Measurements from ENCODE around the gene NFAM1.
A peak's percentile ranks its signal among the peaks of the same experiment; 100 is the strongest.

NFAM1 gene

DNA sequence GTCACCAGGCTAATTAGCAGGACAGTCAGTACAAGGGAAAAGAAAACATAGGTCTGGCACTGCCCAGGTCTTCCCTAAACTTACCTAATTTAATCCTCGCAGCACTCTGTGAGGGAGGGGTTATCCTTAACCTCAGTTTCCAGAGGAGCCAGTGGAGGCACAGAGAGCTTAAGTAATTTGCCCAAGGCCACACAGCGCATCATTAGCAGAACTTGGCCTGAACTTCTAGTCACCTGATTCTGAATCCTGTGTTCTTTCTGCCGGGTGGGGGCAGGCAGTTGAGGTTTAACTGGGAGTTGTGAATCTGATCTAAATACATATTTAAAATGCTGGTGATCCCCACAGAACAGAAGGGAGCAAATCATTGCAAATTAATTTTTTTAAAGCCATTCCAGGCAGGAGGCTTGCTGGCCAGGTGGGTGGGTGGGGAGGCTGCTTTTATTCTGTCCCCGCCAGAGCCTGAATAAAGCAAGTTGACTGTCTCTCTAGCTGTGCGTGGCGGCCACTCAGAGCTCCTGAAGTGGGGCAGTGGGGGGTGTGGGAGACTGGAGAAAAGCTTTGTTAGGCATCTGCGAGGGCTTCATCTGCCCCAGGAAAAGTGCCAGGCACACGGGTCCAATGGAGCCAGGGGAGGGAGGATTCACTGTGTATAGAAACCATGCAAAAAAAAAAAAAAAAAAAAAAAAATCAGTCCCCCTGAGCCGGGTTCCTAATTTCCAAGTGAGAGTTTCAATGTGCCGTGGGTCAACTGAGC lies 66.1 kb downstream of the NFAM1 start:
- peaks cover 33% of the 10 kb centered on the region for H3K4me1 Mint-ChIP-seq
- DNase-seq (no peak), ATAC-seq (no peak)
- no peaks in the 10 kb centered on the region for H3K9me3 Mint-ChIP-seq
- H3K4me3 Mint-ChIP-seq: no peak overlapping the region
- peaks cover 69% of the 10 kb centered on the region for H3K27me3 Mint-ChIP-seq
- H3K27ac Mint-ChIP-seq: no peak overlapping the region

GRCh38 chr22:42365111-42365865 lies 66.9 kb downstream of the NFAM1 start:
- ATAC-seq (no peak), DNase-seq (no peak)
- H3K27ac Mint-ChIP-seq: no peak overlapping the region
- no peaks in the 10 kb centered on the region for H3K9me3 Mint-ChIP-seq
- peaks cover 69% of the 10 kb centered on the region for H3K27me3 Mint-ChIP-seq
- H3K4me1 Mint-ChIP-seq: peaks cover 33% of the 10 kb centered on the region
- no peak overlapping the region for H3K4me3 Mint-ChIP-seq

GRCh38 chr22:42364604-42365110 lies 67.5 kb downstream of the NFAM1 start:
- no peak for DNase-seq
- no peak overlapping the region for H3K4me3 Mint-ChIP-seq

DNA sequence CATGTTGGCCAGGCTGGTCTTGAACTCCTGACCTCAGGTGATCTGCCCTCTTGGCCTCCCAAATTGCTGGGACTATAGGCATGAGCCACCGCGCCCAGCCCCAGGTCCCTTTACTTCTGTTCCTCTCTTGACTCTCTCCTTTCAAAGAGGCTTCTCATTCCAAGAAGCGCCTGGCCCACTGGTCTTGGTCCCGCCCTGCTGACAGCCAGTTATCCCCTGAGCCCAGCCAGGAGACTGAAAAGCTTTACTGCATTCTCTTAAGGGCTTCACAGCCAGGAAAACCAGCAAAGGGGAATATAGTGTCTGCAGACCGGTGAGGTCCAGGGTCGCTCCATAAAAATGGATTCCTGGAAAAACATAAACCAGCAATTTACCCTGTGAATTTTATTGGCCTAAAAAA lies 68.3 kb downstream of the NFAM1 start:
- Mint-ChIP-seq H3K27ac (no peak overlapping the region), H3K27me3 (peaks cover 69% of the 10 kb centered on the region), H3K9me3 (no peaks in the 10 kb centered on the region), H3K4me1 (peaks cover 26% of the 10 kb centered on the region), H3K4me3 (no peak overlapping the region)
- ATAC-seq (no peak), DNase-seq (no peak)

More at GRCh38 chr22:42364604-42365110, 67.5 kb downstream of the NFAM1 start:
- ATAC-seq: no peak
- Mint-ChIP-seq H3K9me3 (no peaks in the 10 kb centered on the region), H3K27ac (no peak overlapping the region), H3K4me1 (peaks cover 29% of the 10 kb centered on the region), H3K27me3 (peaks cover 69% of the 10 kb centered on the region)

DNA sequence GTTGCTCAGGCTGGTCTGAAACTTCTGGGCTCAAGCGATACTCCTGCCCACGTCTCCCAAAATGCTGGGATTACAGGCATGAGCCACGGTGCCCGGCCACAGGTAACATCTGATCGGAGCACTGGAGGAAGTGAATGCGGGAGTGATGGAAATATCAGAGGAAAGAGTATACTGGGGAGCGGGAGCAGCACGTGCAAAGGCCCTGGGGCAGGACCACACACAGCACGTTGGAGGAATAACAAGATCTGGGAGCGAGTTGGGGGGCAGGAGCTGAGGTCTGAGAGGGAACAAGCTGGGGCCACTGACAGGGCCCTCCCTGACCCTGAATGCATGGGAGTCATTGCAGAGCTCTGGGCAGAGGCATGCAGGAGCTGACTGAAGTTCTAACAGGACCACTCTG lies 70.7 kb downstream of the NFAM1 start:
- DNase-seq: no peak
- no peaks in the 10 kb centered on the region for H3K9me3 Mint-ChIP-seq
- no peak overlapping the region for H3K27ac Mint-ChIP-seq
- H3K27me3 Mint-ChIP-seq: peaks cover 45% of the 10 kb centered on the region
- H3K4me3 Mint-ChIP-seq: no peak overlapping the region
- ATAC-seq: no peak
- H3K4me1 Mint-ChIP-seq: peaks cover 7% of the 10 kb centered on the region

- H3K9me3 Mint-ChIP-seq: no peaks in the 10 kb centered on the region
- no peak overlapping the region for H3K27ac Mint-ChIP-seq
- peaks cover 1% of the 10 kb centered on the region for H3K4me1 Mint-ChIP-seq
- ATAC-seq (no peak), DNase-seq (no peak)
- no peak overlapping the region for H3K4me3 Mint-ChIP-seq
- H3K27me3 Mint-ChIP-seq: peaks cover 33% of the 10 kb centered on the region
Measured at GRCh38 chr22:42360348-42360747, 71.9 kb downstream of the NFAM1 start.

DNA sequence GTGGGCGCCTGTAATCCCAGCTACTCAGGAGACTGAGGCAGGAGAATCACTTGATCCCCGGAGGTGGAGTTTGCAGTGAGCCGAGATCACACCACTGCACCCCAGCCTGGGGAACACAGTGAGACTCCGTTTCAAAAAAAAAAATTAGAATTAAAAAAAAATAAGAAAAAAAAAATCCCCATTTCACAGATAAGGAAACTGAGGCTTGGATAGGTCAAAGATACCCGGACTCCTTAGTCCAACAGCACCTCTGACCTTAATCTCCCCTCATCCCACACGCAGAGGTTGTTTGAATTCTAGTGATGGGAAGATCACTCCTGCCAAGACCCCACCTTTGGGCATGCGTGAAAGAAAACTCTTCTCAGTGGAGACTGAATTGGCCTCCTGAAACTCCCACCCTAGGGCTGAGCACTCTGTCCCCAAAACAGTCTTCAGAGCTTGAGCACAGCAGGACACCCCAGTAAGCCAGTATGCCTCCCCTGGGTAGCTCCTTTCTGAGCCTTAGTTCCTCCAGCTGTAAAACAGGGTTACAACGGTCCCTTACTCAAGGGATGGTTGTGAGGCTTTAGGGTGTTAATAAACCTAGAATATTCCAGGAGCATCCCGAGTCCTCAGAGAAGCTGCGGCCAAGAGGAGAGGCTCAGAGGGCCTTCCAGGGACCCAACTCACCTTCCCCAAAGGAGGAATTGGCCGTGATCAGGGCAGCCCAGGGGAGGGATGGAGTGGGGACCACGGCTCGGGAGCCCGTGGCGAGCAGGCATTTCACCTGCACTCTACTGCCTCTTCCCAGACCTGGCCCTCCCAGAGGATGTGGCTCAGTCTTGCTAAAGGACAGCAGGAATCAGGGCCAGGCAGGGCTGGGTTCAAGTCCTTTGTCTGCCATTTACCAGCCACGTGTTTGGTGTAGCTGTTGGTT lies 73.3 kb downstream of the NFAM1 start:
- DNase-seq (no peak), ATAC-seq (no peak)
- Mint-ChIP-seq H3K4me3 (no peak overlapping the region), H3K4me1 (no peaks in the 10 kb centered on the region), H3K9me3 (no peaks in the 10 kb centered on the region), H3K27ac (no peak overlapping the region), H3K27me3 (peaks cover 20% of the 10 kb centered on the region)

GRCh38 chr22:42357634-42358296 lies 74.4 kb downstream of the NFAM1 start:
- Mint-ChIP-seq H3K4me1 (no peaks in the 10 kb centered on the region), H3K4me3 (no peak overlapping the region), H3K9me3 (no peaks in the 10 kb centered on the region), H3K27ac (peak overlapping the region in 1 of 2 donors; percentile 88), H3K27me3 (peaks cover 16% of the 10 kb centered on the region)
- no peak for DNase-seq
- no peak for ATAC-seq

DNA sequence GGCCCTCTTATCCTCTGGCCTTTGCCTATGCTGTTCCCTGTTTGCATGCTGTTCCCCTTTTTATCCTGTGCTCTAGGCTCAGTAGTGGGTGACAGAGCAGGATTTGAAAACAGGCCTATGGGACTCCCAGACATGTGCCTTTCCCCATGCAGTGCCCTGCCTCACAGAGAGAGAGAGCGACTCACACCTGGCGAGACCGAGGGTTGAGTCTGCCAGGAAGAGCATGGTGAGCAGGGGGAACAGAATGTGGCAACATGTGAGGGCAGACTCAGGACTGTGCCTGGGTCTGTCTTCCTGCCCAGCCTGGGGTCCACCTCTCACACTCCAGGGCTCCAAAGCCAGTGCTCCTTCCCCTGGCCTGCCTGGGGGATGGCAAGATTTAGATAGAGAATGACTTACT lies 75.0 kb downstream of the NFAM1 start:
- Mint-ChIP-seq H3K27me3 (peaks cover 11% of the 10 kb centered on the region), H3K4me3 (no peak overlapping the region), H3K27ac (no peak overlapping the region), H3K4me1 (no peaks in the 10 kb centered on the region), H3K9me3 (no peaks in the 10 kb centered on the region)
- ATAC-seq (no peak), DNase-seq (no peak)

GRCh38 chr22:42356533-42356932 lies 75.7 kb downstream of the NFAM1 start:
- DNase-seq (no peak), ATAC-seq (no peak)
- H3K27ac Mint-ChIP-seq: no peak overlapping the region
- H3K4me1 Mint-ChIP-seq: no peaks in the 10 kb centered on the region
- no peaks in the 10 kb centered on the region for H3K9me3 Mint-ChIP-seq
- H3K4me3 Mint-ChIP-seq: no peak overlapping the region
- peaks cover 4% of the 10 kb centered on the region for H3K27me3 Mint-ChIP-seq

DNA sequence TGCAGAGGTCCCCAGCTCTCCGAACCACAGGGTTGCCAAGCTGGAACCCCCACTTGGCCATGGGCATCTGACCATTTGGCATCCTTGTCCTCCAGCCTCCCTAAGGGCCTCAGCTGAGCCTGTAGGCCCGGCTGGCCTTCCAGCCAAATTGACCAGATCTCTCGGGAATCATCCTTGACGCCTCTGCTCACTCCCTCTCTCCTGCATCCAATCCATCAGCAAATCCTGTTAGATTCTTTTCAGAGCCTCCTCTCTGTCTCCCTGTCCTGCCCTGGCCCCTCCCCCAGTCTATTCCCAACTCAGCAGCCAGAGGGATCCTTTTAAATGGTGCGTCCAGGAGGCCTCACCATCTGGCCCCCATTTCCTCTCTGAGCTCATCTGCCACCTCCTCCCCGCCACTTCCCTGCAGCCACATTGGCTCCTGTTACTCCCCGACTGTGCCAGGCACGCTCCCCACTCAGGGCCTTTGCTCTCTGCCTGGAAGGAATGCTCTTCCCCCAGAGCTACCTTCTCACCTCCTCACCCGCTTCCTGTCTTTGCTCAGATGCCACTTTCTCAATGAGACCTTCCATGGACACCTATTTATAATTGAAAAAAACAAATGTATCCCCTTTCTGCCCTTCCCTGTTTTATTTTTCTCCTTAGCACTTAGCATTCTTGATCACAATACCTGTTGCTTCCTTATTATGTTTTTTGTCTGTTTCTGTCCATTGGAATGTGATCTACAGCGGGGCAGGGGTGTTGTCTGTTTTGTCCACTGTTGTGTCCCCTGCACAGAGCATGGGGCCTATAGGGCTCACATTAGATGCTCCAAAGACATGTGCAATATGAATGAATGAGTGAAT lies 78.1 kb downstream of the NFAM1 start:
- Mint-ChIP-seq H3K9me3 (no peaks in the 10 kb centered on the region), H3K4me1 (no peaks in the 10 kb centered on the region), H3K27me3 (no peaks in the 10 kb centered on the region), H3K27ac (peak overlapping the region in 1 of 2 donors; percentile 7), H3K4me3 (no peak overlapping the region)
- DNase-seq: no peak
- ATAC-seq: no peak

DNA sequence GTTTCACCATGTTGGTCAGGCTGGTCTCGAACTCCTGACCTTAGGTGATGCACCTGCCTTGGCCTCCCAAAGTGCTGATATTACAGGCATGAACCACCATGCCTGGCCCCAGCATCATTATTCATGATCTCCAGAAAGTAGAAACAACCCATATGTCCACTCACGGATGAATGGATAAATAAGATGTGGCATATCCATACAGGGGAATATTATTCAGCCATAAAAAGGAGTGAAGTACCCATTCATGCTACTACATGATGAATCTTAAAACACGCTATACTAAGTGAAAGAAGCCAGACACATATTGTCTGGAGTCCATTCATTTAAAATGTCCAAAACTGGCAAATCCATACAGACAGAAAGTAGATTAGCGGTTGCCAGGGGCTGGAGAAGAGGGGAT lies 81.8 kb downstream of the NFAM1 start:
- Mint-ChIP-seq H3K27me3 (no peaks in the 10 kb centered on the region), H3K9me3 (no peaks in the 10 kb centered on the region)

GRCh38 chr22:42347281-42347824 lies 84.8 kb downstream of the NFAM1 start:
- Mint-ChIP-seq H3K4me3 (no peak overlapping the region), H3K27ac (no peak overlapping the region), H3K4me1 (peaks cover 36% of the 10 kb centered on the region), H3K27me3 (peaks cover 6% of the 10 kb centered on the region), H3K9me3 (no peaks in the 10 kb centered on the region)
- no peak for ATAC-seq
- no peak for DNase-seq

More for the DNA sequence above, 81.8 kb downstream of the NFAM1 start:
- no peak overlapping the region for H3K27ac Mint-ChIP-seq
- no peak for ATAC-seq
- peaks cover 20% of the 10 kb centered on the region for H3K4me1 Mint-ChIP-seq
- DNase-seq: no peak
- H3K4me3 Mint-ChIP-seq: no peak overlapping the region

DNA sequence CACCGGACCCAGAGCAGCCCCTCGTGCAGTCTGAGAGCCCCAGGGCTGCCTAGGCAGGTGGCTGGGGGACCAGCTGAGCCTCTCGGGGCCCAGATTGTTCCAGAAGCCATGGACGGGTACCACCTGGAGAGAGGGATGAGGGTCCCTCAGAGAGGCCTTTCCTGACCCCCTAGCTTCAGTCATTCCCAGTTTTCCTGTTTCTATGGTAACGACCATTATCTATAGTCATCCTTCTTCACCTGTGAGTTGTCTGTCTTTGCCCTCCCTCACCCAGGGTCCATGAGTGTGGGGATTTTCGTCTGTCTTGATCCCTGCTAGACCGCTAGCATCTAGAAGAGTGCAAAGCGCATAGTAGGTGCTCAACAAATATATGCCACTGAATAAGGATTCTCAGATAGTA lies 85.5 kb downstream of the NFAM1 start:
- Mint-ChIP-seq H3K27ac (peak overlapping the region in 1 of 2 donors; percentile 44), H3K27me3 (peaks cover 13% of the 10 kb centered on the region), H3K9me3 (no peaks in the 10 kb centered on the region), H3K4me3 (no peak overlapping the region), H3K4me1 (peaks cover 42% of the 10 kb centered on the region)
- DNase-seq (no peak), ATAC-seq (no peak)

Measured in stimulated activated naive CD8-positive, alpha-beta T cell treated with anti-CD3 and anti-CD28 coated beads, Interleukin-15, amount 100 ng/mL, for 72 hours (primary cell).